ENCODE results near the gene HDHD5. TPM values are rescaled to one million over a fixed set of nuclear protein-coding genes. Genes with fewer than 3 reads are reported as not detected.
A peak's percentile ranks its signal among the peaks of the same experiment; 100 is the strongest.

The HDHD5 gene
- total RNA-seq (2014; rRNA removed; shearing (Covaris generic)) = 24.7 and 29.2 TPM in 2 replicates

DNA sequence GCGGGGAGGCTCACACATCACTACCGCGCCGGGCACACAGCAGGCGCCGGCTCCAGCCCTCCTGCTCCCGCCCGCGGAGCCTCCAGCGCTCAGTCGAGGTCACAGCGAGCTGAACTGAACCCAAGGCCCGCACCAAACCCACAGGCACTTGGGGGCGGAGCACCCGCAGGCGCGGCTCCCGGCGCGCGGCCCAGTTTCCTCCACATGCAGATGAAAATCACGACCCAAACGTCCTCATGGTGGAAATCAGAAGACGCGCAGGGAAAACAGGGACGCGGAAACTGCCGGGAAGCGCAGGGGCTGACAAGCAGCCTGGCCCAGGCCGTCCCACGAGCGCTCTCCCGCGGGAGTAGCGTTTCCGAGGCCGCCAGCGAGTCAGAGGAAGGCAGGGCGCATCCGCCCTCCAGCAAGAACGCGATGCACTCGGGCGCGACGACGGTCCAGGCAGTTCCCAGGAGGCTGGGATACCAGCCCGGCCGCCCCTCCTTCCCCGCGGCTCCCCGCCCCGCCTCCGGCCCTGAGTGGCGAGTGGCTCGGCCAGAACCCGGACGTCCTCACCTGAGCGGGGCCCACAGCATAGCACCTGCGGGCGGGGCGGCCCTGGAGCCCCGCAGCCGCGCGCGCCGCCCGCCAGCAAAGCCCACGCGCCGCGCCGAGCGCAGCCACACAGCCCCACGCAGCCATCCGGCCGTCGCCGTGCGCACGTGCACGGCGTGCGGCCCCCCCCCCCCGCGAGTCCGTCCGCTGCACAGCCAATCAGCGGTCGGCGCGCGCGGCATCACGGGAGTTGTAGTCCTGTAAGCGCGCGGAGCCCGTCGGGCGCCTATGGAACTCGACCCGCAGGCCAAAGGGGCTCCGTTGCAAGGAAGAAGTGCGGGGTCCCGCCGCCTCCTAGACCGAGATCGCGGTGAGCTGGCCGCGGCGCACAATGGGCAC lies at the start of gene HDHD5:
Gene HDHD5, minus strand, starts transcription at position 710 of the 936 bp plus-strand sequence. Its CDS starts 26 bp downstream, at position 684.
- peak; percentile 61 for DNase-seq (ENCODE audit: low spot score)

- no peak for DNase-seq (ENCODE audit: low spot score)
Measured at GRCh38 chr22:17205432-17205831, 46.4 kb upstream of the HDHD5 start.

DNA sequence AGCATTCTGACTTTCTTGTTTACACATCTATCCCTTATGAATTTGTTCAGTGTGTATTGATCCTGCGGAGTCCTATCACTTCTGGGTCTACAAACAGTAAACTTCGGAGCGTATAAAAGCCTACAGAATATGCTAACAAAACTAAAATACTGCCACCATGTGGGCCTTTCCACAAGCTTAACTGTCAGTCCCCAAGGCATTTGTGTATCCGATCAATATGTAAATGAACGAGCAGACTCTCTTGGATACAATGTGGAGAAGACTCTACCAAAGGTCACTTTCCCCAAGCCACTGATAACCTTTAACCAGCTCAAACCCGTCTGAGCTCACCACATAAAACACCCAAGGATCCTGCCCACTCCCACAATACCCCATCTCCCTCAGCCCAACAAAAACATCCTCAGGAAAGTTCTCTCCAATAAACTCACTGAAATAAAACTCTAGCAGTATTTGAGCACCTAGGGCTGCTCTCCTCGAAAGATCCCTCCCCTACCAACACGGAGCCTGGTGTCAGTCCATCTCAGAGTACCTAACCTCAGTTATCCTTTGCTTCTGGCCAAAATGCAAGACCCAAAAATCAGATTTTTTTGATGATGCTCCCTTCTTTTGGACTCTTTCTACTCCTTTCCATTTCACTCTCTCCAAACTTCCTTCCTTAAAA lies 42.3 kb upstream of the HDHD5 start:
- no peak for DNase-seq (ENCODE audit: low spot score)

DNA sequence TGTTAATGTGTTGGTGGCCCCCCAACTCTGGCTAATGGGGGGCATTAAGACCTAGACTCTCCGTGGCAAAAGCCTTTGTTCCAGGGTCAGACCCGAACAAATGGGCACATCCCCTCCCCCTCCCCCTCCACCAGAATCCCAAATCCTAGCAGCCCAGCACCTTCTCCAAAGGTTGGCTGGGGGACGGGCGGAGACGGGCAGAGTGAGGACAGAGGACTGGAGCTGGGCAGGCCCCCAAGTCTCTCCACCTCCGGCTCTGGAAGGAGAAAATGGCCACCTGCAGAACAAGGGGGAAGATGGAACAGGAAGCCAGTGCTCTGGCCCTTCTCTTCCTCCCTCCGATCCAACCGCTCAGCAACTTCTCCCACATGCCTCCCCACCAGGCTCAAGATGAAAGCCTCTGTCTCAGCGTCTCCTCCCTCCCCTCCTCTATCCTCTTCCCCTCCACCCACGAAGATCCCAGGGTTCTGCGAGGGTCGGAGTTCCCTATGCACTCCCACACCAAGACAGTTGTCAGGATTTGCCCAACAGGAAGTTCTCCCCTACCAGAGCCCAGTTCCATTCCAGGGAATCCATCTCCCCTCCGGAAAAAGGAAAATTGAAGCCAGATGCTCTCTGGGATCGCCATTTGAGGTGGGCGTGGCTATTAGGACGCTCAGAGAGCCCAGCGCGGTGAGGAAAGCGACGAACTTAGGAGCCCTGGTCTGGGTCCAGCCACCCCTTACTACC lies 40.1 kb upstream of the HDHD5 start:
- DNase-seq (ENCODE audit: low spot score) = no peak

- DNase-seq (ENCODE audit: low spot score) = no peak
Measured at GRCh38 chr22:17198170-17199002, 39.3 kb upstream of the HDHD5 start.

GRCh38 chr22:17194213-17194612 lies 35.1 kb upstream of the HDHD5 start:
- DNase-seq (ENCODE audit: low spot score) = no peak

DNA sequence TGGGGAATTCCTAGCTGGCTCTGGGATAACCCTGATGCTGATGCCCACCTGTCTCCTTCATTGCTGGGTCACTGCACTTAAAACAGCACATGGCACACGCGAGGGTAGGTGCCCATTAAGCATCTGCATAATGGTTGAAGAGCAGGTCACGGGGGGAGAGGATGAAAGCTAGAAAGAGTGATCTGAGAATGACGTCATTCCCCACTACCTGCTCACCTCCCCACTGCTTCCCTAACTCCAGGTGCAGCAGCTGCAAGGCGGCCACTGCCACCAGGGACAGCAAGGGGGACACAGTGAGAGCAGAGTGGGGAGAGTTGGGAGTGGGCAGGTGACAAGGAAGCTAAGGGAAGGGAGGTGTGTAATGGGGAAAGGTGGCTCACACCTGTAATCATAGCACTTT lies 33.1 kb upstream of the HDHD5 start:
- no peak for DNase-seq (ENCODE audit: low spot score)

GRCh38 chr22:17191163-17191784 lies 32.2 kb upstream of the HDHD5 start:
- DNase-seq (ENCODE audit: low spot score) = peak; percentile 52

- DNase-seq (ENCODE audit: low spot score) = no peak
Measured at GRCh38 chr22:17190702-17191101, 31.6 kb upstream of the HDHD5 start.

DNA sequence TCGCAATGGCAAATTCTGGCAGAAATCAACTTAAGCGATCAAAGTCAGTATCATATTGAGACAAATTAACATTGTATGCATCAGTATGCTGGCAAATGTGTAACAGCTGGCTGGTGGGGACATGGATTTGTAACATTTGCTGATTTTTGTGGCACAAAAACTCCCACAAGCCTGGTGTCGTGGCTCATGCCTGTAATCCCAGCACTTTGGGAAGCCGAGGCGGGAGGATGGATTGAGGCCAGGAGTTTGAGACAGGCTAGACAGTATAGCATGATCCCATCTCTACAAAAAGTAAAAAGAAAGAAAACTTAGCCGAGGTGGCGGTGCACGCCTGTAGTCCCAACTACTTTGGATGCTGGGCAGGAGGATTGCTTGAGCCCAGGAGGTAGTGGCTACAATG lies 17.6 kb upstream of the HDHD5 start:
- DNase-seq (ENCODE audit: low spot score) = no peak

- DNase-seq (ENCODE audit: low spot score) = no peak
Measured at GRCh38 chr22:17172029-17172833, 13.2 kb upstream of the HDHD5 start.

- DNase-seq (ENCODE audit: low spot score) = peak; percentile 59
Measured at GRCh38 chr22:17171153-17172028, 12.3 kb upstream of the HDHD5 start.

- DNase-seq (ENCODE audit: low spot score) = no peak
Measured at GRCh38 chr22:17167486-17167885, 8.4 kb upstream of the HDHD5 start.

DNA sequence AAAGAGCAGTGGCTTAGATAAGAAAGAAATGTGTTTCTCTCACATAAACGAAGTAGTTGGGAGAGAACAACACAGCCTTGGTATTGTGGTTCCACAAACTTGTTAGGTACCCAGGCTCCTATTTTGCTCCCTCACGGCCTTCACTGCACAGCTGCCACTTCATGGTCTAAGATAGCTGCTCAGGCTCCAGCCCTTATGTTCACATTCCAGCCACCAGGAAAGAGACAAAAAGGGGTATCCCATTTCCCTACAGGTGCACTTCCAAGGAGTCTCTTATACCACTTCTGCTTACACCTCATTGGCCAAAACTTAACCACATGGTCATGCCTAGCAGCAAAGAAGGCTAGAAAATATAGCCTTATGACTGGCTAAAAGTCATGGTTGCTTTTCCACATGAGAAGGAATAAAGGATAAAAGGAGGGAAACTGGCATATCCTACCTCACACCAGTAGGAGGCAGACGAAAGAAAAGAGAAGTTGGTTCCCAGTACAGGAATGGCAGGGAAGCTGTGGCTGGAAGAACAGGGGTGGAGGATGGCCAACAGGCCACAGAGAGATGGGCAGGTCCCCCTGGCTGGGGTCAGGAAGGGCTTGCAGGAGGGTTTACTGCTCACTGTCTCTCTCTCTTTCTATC lies 5.4 kb upstream of the HDHD5 start:
- DNase-seq (ENCODE audit: low spot score) = no peak

GRCh38 chr22:17162731-17163130 lies 3.7 kb upstream of the HDHD5 start:
- no peak for DNase-seq (ENCODE audit: low spot score)

DNA sequence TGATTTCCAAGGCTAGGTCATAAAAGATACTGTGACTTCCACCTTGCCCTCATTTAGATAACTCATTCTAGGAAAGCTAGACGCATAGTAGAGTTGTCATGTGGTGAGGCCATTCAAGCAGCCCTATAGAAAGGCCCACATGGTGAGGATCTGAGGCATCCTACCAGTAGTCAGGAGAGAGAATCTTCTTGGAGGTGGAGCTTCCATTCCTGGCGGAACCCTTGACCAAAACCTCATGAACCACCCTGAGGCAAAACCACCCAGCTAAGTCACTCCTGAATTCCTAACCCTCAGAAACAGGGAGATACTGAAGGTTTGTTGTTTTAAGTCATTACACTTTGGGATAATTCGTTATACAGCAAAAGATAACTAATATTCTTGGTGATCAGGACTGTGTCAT lies 2.9 kb upstream of the HDHD5 start:
- DNase-seq (ENCODE audit: low spot score) = no peak

DNA sequence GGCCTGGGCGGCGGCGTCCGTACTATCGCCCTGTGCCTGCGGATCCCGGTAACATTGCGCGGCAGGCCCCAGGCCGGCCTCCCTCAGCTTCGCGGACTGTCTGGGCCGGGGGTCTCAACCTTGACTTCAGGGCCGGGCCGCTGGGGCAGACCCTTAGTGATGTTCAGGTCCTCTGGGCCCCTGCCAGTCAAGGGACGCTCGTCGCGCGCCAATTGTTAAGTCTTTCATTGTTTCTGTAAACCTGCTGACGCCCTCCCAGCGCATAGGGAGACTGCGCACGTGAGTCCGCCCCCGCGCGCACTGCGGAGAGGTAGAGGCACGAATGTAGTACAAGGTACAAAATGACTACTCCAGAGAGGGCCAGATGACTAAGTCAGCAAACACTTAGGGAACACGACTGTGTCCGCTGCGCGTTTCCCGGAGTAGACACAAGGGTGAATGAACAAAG lies 451 bp upstream of the HDHD5 start:
- DNase-seq (ENCODE audit: low spot score) = peak; percentile 6

GRCh38 chr22:17158176-17158567 lies 905 bp downstream of the HDHD5 start:
- no peak for DNase-seq (ENCODE audit: low spot score)

All from A172 (cell line).